HL-60 (cell line): Measurements from ENCODE around the gene BEST1.

Experiments
- CTCF ChIP-seq: IDR thresholded peaks from one replicate; pipeline ENCODE4 v1.5.1; 2011; ENCODE audit warnings: low read length, control low read depth, inconsistent platforms; ENCODE audit not compliant: insufficient read depth
- GABPA ChIP-seq: IDR thresholded peaks from 2 replicates; pipeline ENCODE4 v1.6.1; 2012; ENCODE audit warnings: low read depth
- POLR2AphosphoS5 ChIP-seq: IDR thresholded peaks from 2 replicates; pipeline ENCODE4 v1.6.1; 2012; ENCODE audit warnings: low read depth
- REST ChIP-seq: IDR thresholded peaks from 2 replicates; pipeline ENCODE4 v1.6.1; 2012; ENCODE audit warnings: low read depth; ENCODE audit not compliant: insufficient replicate concordance
- SPI1 ChIP-seq: IDR thresholded peaks from 2 replicates; pipeline ENCODE4 v1.6.1; 2012; ENCODE audit warnings: low read depth, mild to moderate bottlenecking, borderline replicate concordance

GRCh38 chr11:61973476-61974162, 23.5 kb downstream of the BEST1 start:
- TF ChIP-seq REST, result no peak
- no peak for TF ChIP-seq POLR2AphosphoS5
- TF ChIP-seq GABPA, result no peak
- TF ChIP-seq CTCF, result no peak
- no peak for TF ChIP-seq SPI1
